Superior temporal gyrus (tissue), 1 donor: ENCODE results near the gene SCAI.
"Not testable (repeated sequence)": the region's sequence is repeated elsewhere in the genome, so short reads cannot be mapped to it uniquely, and the experiment has no call there.

ENCODE experiments used
- DNase-seq: peaks from one replicate; pipeline ENCODE4 v3.0.0-alpha.2; 2016; ENCODE audit errors: extremely low spot score

The SCAI gene

GRCh38 chr9:125028041-125028440 is 115.3 kb downstream of the SCAI start:
- DNase-seq, result no peak

- no peak for DNase-seq
Measured at GRCh38 chr9:125024917-125025316, 118.4 kb downstream of the SCAI start.

- no peak for DNase-seq
Measured at GRCh38 chr9:125021069-125021468, 122.3 kb downstream of the SCAI start.

- DNase-seq, result not testable (repeated sequence)
Measured at GRCh38 chr9:125015655-125016054, 127.7 kb downstream of the SCAI start.

- DNase-seq, result not testable (repeated sequence)
Measured at GRCh38 chr9:125012013-125012412, 131.3 kb downstream of the SCAI start.

DNA sequence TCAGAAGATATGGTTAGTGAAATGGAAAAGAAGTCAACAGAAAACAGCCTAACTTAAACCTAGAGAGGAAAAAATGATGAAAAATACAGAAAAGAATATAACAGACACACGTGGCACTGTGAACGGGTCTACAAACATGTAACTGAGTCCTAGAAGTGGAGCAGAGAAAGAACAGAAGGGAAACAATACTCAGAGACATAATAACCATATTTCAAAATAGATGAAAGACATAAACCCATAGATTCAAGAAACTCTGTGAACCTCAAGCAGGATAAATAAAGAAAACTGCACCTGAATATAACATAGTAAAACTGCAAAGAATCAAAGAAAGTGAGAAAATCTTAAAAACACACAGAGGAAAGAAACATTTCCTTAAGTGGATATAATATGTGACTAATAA is 134.7 kb downstream of the SCAI start:
- no peak for DNase-seq

GRCh38 chr9:125003332-125003731 is 140.0 kb downstream of the SCAI start:
- no peak for DNase-seq

DNA sequence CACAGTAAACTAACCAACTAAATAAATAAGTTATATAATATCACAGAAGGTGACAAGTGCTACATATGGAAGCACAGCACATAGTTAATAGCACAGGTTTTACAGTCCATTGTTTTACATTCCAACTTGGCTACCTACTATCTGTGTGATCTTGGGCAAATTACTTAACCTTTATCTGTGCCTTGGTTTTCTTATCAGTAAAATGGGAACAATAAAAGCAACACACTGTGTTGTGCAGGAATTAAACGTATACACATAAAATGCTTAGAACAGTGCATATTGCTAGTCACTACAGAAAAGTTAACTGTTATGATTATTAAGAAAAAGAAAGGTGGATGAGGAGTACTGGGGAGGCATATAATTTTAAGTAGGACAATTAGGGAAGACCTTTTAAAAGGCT is 159.6 kb downstream of the SCAI start:
- DNase-seq, result no peak

DNA sequence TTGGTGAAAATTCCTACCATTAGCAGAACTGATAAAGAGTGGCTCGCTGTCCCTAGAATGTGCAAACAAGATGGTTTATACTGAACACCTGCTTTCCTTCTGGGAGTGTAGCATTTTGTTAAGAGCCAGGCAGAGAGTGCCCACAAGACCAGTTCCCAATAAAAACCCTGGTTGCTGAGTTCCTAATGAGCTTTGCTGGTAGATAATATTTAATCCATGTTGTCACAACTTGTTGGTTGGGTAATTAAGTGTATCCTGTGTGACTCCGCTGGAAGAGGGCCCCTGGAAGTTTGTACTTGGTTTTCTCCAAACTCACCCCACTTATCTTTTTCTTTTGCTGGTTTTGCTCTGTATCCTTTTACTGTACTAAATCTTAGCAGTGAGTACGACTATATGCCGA is 162.9 kb downstream of the SCAI start:
- DNase-seq, result no peak

- DNase-seq, result no peak
Measured at GRCh38 chr9:124975131-124975530, 168.2 kb downstream of the SCAI start.

DNA sequence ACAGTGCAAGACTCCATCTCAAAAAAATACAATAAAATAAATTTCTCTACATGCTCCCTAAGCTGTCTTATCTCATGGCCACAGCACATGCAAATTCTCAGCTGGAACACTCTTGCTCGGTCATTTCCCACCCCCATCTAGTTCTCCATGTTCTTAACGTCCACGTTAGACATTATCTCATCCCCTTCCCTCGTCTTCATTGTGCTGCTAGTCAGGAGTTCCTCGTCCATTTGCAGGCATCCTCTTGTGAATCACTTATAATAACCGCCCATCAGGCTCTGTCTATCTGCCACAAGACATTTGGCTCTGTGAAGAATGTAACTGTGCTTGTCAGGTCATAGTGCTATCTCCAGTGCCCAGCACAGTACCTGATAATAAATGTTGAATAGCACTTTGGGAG is 169.5 kb downstream of the SCAI start:
- no peak for DNase-seq

DNA sequence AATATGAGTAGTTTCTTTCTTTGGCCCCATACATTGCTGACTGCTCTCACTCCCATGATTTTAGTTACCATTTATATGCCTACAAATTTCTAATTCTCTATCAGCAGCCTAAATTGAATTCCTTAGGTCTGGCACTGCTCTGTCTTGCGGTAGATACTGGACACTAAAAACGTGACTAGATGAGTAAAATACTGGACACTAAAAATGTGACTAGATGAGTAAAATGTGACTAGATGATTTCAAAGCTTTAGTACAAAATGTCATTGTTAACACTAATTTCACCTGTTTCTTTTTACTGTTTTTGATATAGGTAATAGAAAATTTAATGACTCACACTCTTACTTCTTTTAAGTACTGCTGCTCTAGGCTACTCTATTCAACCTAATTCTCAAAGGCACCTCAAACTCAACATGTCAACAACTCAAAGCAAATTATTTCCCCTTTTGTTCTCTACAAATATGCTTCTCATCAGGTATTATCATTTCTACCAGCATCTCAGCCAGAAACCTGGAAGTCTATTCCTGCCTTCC is 171.0 kb downstream of the SCAI start:
- DNase-seq, result no peak

DNA sequence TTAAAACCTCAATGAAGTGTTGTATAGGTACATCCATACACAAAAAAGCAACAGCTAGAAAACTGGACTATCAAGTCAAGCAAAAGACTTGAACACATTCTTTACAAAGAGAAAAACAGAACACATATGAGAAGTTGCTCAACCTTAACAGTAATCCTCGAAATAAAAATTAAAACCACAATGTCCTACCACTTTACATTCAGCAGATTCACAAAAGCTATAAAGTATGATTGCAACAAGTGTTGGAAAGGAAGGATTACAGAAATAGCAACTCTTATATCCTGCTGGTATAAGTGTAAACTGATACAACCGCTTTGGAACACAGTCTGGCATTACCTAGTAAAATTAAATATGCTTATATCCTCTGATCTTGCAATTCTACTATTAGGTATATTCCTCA is 173.9 kb downstream of the SCAI start:
- DNase-seq, result no peak

GRCh38 chr9:124968238-124968637 is 175.1 kb downstream of the SCAI start:
- DNase-seq, result no peak

DNA sequence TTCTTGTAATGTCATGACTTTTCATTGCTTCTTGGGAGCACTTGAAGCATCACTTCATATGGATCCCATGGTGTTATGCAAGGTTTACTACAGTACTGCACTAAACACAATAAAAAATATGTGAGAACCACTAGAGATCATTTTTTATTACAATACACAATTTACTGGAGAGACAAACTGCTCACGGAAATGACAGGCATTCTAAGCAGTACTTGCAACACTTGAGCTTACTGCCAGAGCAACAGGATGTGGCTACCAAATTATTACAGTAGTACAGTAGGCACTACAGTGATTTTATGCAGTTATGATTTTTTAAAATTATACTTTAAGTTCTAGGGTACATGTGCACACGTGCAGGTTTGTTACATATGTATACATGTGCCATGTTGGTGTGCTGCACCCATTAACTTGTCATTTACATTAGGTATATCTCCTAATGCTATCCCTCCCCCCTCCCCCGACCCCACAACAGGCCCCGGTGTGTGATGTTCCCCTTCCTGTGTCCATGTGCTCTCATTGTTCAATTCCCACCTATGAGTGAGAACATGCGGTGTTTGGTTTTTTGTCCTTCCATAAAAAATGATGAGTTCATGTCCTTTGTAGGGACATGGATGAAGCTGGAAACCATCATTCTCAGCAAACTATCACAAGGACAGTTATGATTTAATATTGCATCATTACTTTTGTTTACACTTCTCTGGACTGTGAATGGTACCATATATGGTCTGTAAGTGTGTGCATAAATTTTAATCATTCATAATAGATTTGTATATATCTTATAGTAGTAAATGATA is 177.4 kb downstream of the SCAI start:
- DNase-seq, result not testable (repeated sequence)

DNA sequence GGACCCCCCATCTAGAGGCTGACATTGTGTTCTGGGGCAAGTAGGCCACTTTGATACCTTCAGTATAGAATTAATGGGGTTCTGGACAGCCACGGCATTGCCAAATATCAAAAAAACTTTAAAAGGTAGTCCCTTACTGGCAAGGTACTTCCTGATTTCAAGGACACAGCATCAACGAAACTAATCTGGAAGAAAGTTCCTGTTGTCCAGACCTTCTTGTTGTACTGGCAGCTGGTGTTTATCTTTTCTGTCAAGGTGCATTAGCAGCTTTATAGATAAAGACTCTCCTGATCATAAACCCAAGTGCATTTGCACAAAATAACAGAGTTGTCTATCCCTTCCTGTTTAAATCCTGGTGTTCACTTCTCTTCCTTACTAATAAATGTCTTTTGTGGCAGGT is 178.7 kb downstream of the SCAI start:
- no peak for DNase-seq

GRCh38 chr9:124964056-124964455 is 179.3 kb downstream of the SCAI start:
- DNase-seq, result no peak

- no peak for DNase-seq
Measured at GRCh38 chr9:124960409-124960752, 182.9 kb downstream of the SCAI start.

GRCh38 chr9:124959671-124960408 is 183.5 kb downstream of the SCAI start:
- not testable (repeated sequence) for DNase-seq

DNA sequence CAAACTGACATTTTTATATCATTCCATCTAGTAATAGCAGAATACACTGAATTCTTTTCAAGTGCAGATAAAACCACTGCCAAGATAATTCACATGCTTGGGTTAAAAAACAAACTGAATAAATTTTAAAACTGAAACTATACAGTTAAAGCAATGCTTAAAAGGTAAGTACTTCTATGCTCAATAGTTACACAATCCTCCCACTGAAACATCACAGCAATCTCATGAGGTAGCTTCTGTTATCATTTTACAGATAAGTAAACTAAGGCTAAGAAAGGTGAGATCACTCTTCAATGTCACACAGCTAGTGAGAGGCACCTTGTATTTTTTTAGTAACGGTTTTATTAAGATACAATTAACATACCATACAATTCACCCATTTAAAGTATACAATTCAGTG is 189.1 kb downstream of the SCAI start:
- no peak for DNase-seq

GRCh38 chr9:124950050-124950718 is 193.1 kb downstream of the SCAI start:
- DNase-seq, result no peak

DNA sequence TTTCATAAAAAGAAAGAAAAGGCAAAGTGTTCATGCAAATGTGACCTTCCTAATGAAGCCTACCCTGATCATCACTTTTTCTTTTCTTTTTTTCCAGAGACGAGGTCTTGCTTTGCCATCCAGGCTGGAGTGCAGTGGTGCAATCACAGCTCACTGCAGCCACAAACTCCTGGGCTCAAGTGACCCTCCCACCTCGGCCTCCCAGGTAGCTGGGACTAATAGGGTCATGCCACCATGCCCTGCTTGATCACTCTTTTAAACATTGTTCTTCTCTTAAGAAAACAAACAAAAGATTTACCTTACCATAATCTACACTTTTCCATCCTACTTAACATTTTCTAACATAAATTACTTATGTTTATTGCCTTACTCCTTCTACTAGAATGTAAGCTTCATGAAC is 193.9 kb downstream of the SCAI start:
- DNase-seq, result no peak
